GM23338 (cell line): ENCODE data around the gene SLC5A11.

Experiments used
- CREB1 ChIP-seq: fragments of 250-450 bp; sonication (Bioruptor Pico); IDR thresholded peaks from 2 replicates; pipeline ENCODE4 v1.5.0; 2020; ENCODE audit warnings: low read depth, mild to moderate bottlenecking, moderate library complexity
- CTCF ChIP-seq, 2 experiments: fragments of 200-600 bp in 1 of 2; sonication (generic) in 1 of 2; conservative IDR thresholded peaks; 2 replicates each; pipeline versions ENCODE4 v1.5.1 to v1.6.1; 2016 to 2017; ENCODE audit warnings: antibody characterized with exemption in 2 of 2, low read depth in 2 of 2, mild to moderate bottlenecking in 2 of 2, moderate library complexity in 1 of 2
- ETS1 ChIP-seq: IDR thresholded peaks from 2 replicates; pipeline ENCODE4 v1.6.1; 2016; ENCODE audit warnings: antibody characterized with exemption
- EZH2 ChIP-seq: fragments of 200-600 bp; sonication (generic); IDR thresholded peaks from one replicate; pipeline ENCODE4 v1.8.0; 2017; ENCODE audit warnings: antibody characterized with exemption, mild to moderate bottlenecking, low read depth; ENCODE audit not compliant: unreplicated experiment
- EZH2phosphoT487 ChIP-seq: fragments of 200-600 bp; sonication (generic); IDR thresholded peaks from one replicate; pipeline ENCODE4 v1.8.1; 2018; ENCODE audit warnings: antibody characterized with exemption; ENCODE audit not compliant: unreplicated experiment
- JUNB ChIP-seq: IDR thresholded peaks from one replicate; pipeline ENCODE4 v1.6.1; 2016; ENCODE audit warnings: antibody characterized with exemption; ENCODE audit not compliant: unreplicated experiment
- NANOG ChIP-seq: IDR thresholded peaks from 2 replicates; pipeline ENCODE4 v1.6.1; 2016; ENCODE audit warnings: antibody characterized with exemption, borderline replicate concordance
- POLR2AphosphoS5 ChIP-seq: IDR thresholded peaks from 2 replicates; pipeline ENCODE4 v1.6.1; 2016; ENCODE audit warnings: antibody characterized with exemption, low read depth
- REST ChIP-seq: IDR thresholded peaks from one replicate; pipeline ENCODE4 v1.6.1; 2018; ENCODE audit warnings: antibody characterized with exemption; ENCODE audit not compliant: unreplicated experiment
- STAT1 ChIP-seq: IDR thresholded peaks from one replicate; pipeline ENCODE4 v1.6.1; 2016; ENCODE audit warnings: antibody characterized with exemption; ENCODE audit not compliant: unreplicated experiment
- ZNF331 ChIP-seq: fragments of 250-450 bp; sonication (Bioruptor Pico); IDR thresholded peaks from 2 replicates; pipeline ENCODE4 v1.5.0; 2020; ENCODE audit warnings: low read depth, mild to moderate bottlenecking, moderate library complexity

GRCh38 chr16:24957887-24958286 lies 112.1 kb downstream of the SLC5A11 start:
- no peak for TF ChIP-seq REST
- no peak for TF ChIP-seq CREB1 (CRISPR knock-in tag)
- no peak for TF ChIP-seq CTCF (conservative IDR thresholded peaks at IDR 0.05; ENCODE audit: low read depth in 2 of 2)
- TF ChIP-seq EZH2 = no peak
- TF ChIP-seq POLR2AphosphoS5 = no peak
- no peak for TF ChIP-seq JUNB
- TF ChIP-seq EZH2phosphoT487 = no peak
- no peak for TF ChIP-seq STAT1
- no peak for TF ChIP-seq ZNF331
- TF ChIP-seq ETS1 = no peak
- no peak for TF ChIP-seq NANOG
